Measurements from ENCODE around the gene TAF4B.
"Not testable (repeated sequence)": the region's sequence is repeated elsewhere in the genome, so short reads cannot be mapped to it uniquely, and the experiment has no call there.

Gene TAF4B

GRCh38 chr18:26381555-26381954 is 155.3 kb downstream of the TAF4B start:
- DNase-seq (ENCODE audit: low spot score), result not testable (repeated sequence)

GRCh38 chr18:26383454-26384270 is 157.4 kb downstream of the TAF4B start:
- peak; percentile 55 for DNase-seq (ENCODE audit: low spot score)

DNA sequence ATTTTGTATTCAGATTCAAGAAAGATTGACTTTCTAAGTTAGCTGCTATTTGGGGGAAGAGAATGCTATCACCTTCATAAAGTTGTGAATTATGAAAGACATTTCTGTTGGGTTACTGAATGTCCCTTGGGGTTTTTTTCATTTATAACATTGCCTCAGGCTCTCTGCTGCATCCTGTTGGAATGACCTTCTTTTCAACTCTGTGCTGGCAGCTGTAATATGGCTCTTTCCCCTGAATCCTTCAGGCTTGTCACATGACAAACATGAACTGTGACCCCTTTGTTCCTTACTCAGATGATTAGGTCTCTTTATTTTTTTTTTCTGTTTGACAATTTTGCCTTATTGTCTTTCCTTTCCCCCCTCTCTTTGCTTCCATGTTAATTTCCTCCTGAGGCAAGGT is 159.8 kb downstream of the TAF4B start:
- peak; percentile 33 for DNase-seq (ENCODE audit: low spot score)

DNA sequence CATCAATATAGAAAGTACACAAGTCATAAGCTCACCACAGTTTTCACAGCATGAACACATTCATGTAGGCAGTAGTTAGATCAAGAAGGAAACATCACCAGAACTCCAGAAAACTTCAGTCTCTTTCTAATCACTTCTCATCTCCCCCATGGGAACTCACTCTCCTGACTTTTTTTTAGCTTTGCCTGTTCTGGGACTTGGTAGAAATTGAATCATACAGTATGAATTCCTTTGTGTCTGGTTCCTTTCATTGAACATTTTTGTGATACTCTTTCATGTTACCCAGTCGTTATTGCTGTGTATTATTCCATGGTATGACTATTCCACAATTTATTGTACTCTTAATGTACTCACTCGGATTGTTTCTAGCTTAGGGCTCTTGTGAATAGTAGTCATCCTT is 160.2 kb downstream of the TAF4B start:
- no peak for DNase-seq (ENCODE audit: low spot score)

- no peak for DNase-seq (ENCODE audit: low spot score)
Observed at GRCh38 chr18:26394047-26394654, 167.9 kb downstream of the TAF4B start.

GRCh38 chr18:26397019-26397418 is 170.8 kb downstream of the TAF4B start:
- DNase-seq (ENCODE audit: low spot score), result no peak

DNA sequence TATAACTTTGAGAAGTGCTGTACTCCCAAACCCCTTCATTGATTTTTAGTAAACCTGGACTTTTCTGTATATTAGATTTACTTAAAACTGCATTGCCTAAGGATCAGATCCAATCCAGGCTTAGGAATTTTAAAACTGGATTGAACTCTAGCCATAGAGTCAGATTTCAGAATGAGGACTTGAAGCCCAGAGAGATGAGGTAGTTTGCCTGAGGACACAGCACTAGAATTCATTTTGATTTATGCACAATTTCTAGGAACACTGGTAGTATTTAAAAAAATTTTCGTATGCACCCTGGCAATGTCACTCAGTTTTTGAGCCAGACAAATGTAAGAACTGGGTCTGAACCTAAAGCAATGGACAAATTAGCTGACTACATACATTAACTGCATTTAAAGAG is 177.2 kb downstream of the TAF4B start:
- DNase-seq (ENCODE audit: low spot score), result no peak

DNA sequence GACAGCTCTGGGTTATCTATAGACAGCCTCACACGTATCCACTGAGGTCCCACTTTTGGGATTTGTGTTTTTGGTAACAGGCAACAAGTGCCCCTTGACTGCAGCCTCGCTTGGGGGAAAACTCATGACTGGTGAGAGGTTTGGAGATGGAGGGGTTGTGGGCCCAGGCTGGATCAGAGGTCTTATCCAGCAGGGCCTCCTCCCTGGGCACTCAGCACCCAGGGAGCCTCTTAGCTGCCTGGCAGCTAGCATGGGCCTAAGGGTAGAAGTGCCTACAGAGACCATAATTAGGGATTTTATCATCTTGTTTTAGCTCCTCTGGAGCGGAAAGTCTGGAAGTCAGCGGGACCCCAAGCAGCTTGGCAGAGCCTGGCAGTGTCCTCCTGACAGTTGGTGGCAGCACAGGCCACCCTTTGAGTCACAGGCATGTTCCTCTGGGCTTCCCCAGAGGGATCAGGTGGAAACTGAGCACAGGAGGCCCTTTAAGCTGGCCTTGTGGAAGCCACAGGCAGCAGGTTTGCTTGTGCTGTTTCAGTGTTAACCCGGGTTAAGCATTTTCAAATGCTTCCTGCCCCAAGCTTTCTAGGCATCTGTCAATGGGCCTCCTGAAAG is 179.1 kb downstream of the TAF4B start:
- peak; percentile 42 for DNase-seq (ENCODE audit: low spot score)

DNA sequence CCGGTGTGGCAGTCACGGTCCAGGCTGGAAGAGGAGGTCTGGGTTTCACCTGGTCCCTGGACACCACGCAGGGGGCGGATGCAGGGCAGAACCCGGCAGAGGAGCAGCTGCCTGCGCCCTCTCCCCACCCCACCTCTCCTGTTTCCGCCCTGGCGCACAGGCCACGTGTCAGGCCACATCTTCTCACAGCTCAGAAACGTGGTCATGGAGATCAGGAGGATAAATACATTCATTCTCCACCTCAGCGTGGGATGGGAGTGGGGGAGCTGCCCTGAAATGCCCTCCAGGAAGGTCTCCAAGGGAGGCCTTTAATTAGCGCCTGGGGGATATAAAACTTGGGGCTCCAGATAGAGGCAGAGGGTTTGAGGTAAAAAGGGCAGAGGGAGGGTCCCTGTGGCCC is 180.1 kb downstream of the TAF4B start:
- DNase-seq (ENCODE audit: low spot score), result no peak

DNA sequence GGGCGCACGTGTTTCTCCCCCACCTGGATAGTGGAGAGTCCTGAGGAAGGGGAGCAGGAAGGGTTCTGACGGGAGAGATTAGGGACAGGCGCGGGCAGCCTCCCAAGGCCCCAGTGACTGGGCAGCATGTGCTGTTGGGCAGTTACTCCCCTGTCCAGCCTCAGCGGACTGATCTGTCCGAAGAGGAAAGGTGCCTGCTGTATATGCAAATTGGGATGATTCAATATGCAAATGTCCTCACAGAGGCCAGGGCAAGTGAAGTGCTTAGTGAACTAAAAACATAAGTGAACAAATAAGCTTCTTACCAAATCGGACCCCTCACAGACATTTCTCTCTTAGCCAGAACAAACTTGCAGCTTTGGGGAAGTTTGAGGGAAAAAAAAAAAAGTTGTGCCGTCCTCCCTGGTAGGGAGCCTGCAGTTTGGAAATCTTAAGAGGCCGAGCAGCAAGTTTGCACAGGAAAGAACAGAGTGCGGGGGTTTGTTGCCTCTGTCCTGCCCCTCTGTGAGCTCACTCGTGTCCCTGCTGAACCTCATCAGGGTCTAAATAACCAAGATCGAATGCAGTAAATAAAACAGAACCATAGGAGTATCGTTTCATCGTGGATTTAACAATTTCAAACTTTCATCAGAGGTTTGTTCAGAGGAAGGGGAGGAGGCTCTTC is 180.7 kb downstream of the TAF4B start:
- DNase-seq (ENCODE audit: low spot score), result no peak

GRCh38 chr18:26407736-26408601 is 181.7 kb downstream of the TAF4B start:
- peak; percentile 23 for DNase-seq (ENCODE audit: low spot score)

- no peak for DNase-seq (ENCODE audit: low spot score)
Observed at GRCh38 chr18:26409091-26409490, 182.8 kb downstream of the TAF4B start.

- DNase-seq (ENCODE audit: low spot score), result no peak
Observed at GRCh38 chr18:26414901-26415440, 188.7 kb downstream of the TAF4B start.

DNA sequence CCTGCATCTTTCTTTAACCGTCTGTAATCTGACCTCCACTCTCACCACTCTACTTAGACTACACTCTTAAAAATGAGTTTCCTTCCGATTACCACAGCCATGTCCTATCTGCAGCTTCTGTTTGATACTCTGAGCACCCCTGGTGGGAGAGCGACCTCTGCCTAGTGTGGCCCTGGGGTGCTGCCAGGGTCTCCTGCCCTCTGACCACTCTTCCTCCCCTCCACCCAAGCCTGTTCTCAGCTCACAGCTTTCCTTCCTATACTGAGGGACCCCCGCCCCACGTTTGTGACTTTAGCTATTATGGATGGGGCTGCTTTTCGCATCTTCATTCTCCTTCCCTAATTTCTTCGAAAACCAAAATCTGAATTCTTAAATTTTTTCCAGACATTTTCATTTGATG is 189.4 kb downstream of the TAF4B start:
- no peak for DNase-seq (ENCODE audit: low spot score)

DNA sequence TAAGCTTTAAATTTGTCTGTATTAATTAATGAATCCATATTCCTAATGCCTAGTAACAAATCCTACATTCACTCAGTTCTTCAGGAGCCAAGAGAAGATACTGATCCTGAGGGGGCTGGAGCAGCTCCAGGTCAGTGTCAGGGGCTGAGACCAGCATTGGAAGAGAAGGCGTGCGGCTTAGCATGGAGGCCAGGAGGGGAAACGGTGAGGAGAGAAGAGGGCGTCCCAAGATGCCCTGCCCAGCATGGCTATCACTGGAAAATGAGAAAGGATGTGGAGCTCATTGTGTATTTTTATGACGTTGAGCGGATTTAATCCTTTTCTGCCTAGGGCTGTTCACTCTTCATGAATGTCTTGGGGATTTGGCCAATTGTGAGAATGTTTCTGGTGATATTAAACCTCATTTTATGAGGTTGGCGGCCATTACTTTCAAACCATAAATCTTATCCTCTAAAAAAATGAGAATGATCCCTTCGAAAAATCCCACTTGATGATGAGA is 190.5 kb downstream of the TAF4B start:
- DNase-seq (ENCODE audit: low spot score), result no peak

- DNase-seq (ENCODE audit: low spot score), result no peak
Observed at GRCh38 chr18:26417190-26417589, 190.9 kb downstream of the TAF4B start.

DNA sequence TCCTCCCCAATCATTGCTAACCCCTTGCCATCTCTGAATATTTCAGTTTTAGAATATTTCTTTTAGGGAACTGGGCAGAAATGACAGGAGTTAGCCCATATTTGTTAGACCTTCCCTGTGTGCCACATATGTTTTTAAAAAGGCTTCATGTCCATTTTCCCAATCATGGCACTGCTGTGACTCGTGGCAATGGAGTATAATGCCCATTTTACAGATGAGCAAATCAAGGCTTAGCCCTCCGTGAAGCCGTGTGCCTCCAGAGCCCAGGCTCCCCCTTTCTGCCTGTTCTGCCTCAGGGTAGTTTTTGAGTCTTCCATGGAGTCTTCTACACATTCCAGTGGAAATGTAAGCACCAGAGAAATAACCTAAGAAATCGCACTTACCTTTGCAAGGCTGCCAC is 192.0 kb downstream of the TAF4B start:
- no peak for DNase-seq (ENCODE audit: low spot score)

DNA sequence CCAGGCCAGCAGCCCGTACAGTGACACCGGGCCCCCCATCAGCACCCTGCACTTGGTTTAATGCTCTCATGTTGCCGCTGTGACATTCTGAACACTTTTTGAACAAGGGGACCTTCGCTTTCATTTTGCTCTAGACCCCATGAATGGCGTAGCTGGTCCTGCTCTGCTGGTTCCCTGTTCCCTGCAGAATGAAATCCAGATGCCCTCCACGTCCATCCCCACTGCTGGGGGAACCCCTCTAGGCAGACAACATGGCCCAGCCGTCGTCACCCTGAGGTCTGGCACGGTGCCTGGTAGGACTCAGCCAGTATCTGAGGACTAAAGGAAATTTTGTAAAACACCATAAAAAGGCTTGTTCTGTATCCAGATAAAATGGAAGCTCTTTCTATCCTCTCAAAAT is 193.5 kb downstream of the TAF4B start:
- no peak for DNase-seq (ENCODE audit: low spot score)

GRCh38 chr18:26421503-26421902 is 195.3 kb downstream of the TAF4B start:
- DNase-seq (ENCODE audit: low spot score), result no peak

DNA sequence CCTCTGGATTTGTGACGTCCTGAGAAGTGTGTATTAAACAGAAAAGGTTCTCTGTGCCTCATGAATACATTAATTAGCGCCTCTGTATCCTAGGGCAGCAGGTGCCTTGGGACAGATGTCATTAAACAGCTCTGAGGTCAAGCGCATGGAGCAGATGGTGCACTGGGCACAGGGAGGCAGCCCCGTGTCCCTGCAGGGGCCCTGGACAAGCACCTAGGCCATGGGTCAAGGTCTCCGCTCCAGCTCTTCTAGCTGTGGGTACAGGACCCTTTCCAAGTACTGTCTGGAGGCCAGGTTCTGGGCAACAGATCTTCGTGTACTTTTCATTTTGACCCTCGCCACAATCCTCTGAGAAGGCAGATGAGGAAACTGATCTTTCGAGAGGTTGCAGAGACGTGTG is 195.7 kb downstream of the TAF4B start:
- DNase-seq (ENCODE audit: low spot score), result no peak

- DNase-seq (ENCODE audit: low spot score), result no peak
Observed at GRCh38 chr18:26422472-26423162, 196.4 kb downstream of the TAF4B start.
